ENCODE measurements around the gene PHRF1. TPM values are rescaled to one million over a fixed set of nuclear protein-coding genes. Genes with fewer than 3 reads are reported as not detected.

PHRF1 gene
- total RNA-seq, 1 experiment from 2014 or later: 43.9 TPM

DNA sequence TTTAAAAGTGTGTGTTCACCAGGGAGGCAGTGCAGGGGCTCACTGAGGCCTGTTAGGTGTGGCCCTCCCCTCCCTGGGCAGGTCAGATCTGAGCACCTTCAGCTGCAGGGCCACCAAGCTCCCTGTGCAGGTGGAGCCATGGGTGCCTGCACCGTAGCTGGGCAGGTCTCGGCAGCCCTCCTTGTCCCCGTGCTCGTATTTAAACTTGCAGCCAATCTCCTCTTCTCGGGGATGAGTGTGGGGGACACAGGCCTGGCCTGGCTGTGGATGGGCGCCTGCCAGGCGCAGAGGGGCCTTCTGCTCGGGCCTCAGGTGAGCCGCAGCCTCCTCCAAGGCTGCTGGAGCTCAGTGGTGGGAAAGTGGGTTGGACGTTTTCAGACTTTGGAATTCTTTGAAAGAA is 19.1 kb downstream of the PHRF1 start:
- peaks cover 94% of the 10 kb centered on the region for H3K36me3 Mint-ChIP-seq (ENCODE audit: insufficient read depth, unreplicated experiment)
- H3K4me1 ChIP-seq: no peaks in the 10 kb centered on the region
- H3K4me3 Mint-ChIP-seq (ENCODE audit: unreplicated experiment): no peak overlapping the region
- CTCF ChIA-PET: no interaction called here
- H3K4me3 ChIP-seq (ENCODE audit: low read depth, low read length): no peak overlapping the region
- TF ChIP-seq, protein P1, sequence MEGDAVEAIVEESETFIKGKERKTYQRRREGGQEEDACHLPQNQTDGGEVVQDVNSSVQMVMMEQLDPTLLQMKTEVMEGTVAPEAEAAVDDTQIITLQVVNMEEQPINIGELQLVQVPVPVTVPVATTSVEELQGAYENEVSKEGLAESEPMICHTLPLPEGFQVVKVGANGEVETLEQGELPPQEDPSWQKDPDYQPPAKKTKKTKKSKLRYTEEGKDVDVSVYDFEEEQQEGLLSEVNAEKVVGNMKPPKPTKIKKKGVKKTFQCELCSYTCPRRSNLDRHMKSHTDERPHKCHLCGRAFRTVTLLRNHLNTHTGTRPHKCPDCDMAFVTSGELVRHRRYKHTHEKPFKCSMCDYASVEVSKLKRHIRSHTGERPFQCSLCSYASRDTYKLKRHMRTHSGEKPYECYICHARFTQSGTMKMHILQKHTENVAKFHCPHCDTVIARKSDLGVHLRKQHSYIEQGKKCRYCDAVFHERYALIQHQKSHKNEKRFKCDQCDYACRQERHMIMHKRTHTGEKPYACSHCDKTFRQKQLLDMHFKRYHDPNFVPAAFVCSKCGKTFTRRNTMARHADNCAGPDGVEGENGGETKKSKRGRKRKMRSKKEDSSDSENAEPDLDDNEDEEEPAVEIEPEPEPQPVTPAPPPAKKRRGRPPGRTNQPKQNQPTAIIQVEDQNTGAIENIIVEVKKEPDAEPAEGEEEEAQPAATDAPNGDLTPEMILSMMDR (IDR thresholded peaks at IDR 0.05; ENCODE audit: insufficient read depth in 1 of 2, low read depth in 1 of 2, low read length in 1 of 2, severe bottlenecking in 1 of 2, unreplicated experiment in 1 of 2): no peak
- no peaks in the 10 kb centered on the region for H3K9me3 ChIP-seq
- no peaks in the 10 kb centered on the region for H3K27me3 ChIP-seq (replicated peaks; ENCODE audit: control insufficient read depth, insufficient read depth, low read length)
- no peaks in the 10 kb centered on the region for H3K9me3 Mint-ChIP-seq (ENCODE audit: unreplicated experiment)
- H3K27me3 Mint-ChIP-seq (ENCODE audit: insufficient read depth, unreplicated experiment): no peaks in the 10 kb centered on the region
- POLR2A ChIA-PET: no interaction called here
- H3K27ac Mint-ChIP-seq (ENCODE audit: unreplicated experiment): no peak overlapping the region
- H3K4me1 Mint-ChIP-seq (ENCODE audit: low read depth, unreplicated experiment): no peaks in the 10 kb centered on the region
- intact Hi-C loops (cut with micrococcal nuclease; ENCODE audit: unreplicated experiment): no loop called here
- no TSS peak for BruUV-seq (replicated peaks)
- no peak for DNase-seq
- H3K36me3 ChIP-seq (ENCODE audit: control insufficient read depth, insufficient read depth, low read length): peaks cover 4% of the 10 kb centered on the region

DNA sequence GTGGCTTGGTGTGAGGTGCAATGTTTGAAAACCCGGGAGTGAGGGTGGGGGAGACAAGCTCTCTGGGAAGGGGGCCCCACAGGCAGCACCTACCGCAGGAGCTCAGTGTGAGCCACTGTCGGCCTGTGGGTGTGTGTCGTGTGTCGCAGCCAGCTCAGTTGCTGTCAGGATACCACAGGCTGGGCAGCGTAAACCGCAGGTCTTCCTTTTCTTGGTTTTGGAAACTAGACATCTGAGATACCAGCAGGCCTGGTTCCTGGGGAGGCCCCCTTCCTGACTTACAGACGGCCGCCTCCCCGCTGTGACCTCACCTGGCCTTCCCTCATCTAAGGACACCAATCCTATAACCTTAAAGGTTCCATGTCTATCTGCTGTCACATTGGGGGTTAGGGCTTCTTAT is 20.1 kb downstream of the PHRF1 start:
- Mint-ChIP-seq H3K36me3 (ENCODE audit: insufficient read depth, unreplicated experiment) (peaks cover 93% of the 10 kb centered on the region), H3K27me3 (ENCODE audit: insufficient read depth, unreplicated experiment) (no peaks in the 10 kb centered on the region), H3K4me3 (ENCODE audit: unreplicated experiment) (no peak overlapping the region), H3K4me1 (ENCODE audit: low read depth, unreplicated experiment) (no peaks in the 10 kb centered on the region), H3K9me3 (ENCODE audit: unreplicated experiment) (no peaks in the 10 kb centered on the region), H3K27ac (ENCODE audit: unreplicated experiment) (peak overlapping the region; percentile 42)
- H3K27me3 ChIP-seq (replicated peaks; ENCODE audit: control insufficient read depth, insufficient read depth, low read length): no peaks in the 10 kb centered on the region
- no peak for DNase-seq
- peaks cover 4% of the 10 kb centered on the region for H3K36me3 ChIP-seq (ENCODE audit: control insufficient read depth, insufficient read depth, low read length)
- no peak overlapping the region for H3K4me3 ChIP-seq (ENCODE audit: low read depth, low read length)
- no peaks in the 10 kb centered on the region for H3K4me1 ChIP-seq
- no peaks in the 10 kb centered on the region for H3K9me3 ChIP-seq
- TF ChIP-seq, protein P1 (IDR thresholded peaks at IDR 0.05; ENCODE audit: insufficient read depth in 1 of 2, low read depth in 1 of 2, low read length in 1 of 2, severe bottlenecking in 1 of 2, unreplicated experiment in 1 of 2): no peak
- intact Hi-C loops (cut with micrococcal nuclease; ENCODE audit: unreplicated experiment): no loop called here
- ChIA-PET CTCF (no interaction called here), POLR2A (no interaction called here)
- no TSS peak for BruUV-seq (replicated peaks)

DNA sequence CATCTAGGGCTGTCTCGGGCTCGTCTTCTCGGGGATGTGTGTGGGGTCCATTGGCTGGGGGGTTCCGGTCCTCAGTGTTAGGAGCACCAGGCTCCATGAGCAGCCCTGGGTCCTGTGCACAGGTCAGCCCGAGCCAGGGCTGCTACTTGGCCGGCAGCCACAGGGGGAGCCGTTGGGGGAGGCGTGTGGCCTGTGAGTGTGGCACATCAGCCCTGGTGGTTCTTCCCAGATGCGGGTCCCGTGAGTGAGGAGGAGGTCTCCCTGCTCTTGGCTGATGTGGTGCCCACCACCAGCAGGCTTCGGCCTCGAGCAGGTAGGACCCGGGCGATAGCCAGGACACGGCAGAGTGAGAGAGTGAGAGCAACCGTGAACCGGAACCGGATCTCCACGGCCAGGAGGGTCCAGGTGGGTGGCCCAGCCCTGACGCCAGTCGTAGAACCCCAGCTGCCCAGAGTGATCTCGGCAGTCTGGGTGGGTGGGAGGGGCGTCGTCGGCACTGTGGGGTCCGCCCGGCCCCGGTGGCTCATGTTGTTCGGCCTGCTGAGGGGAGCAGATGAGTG is 21.0 kb downstream of the PHRF1 start:
- intact Hi-C loops (cut with micrococcal nuclease; ENCODE audit: unreplicated experiment): no loop called here
- ChIA-PET CTCF (no interaction called here), POLR2A (no interaction called here)
- Histone ChIP-seq H3K27me3 (replicated peaks; ENCODE audit: control insufficient read depth, insufficient read depth, low read length) (no peaks in the 10 kb centered on the region), H3K4me1 (no peaks in the 10 kb centered on the region), H3K4me3 (ENCODE audit: low read depth, low read length) (no peak overlapping the region), H3K36me3 (ENCODE audit: control insufficient read depth, insufficient read depth, low read length) (peaks cover 4% of the 10 kb centered on the region), H3K9me3 (no peaks in the 10 kb centered on the region)
- no TSS peak for BruUV-seq (replicated peaks)
- TF ChIP-seq, protein P1 (IDR thresholded peaks at IDR 0.05; ENCODE audit: insufficient read depth in 1 of 2, low read depth in 1 of 2, low read length in 1 of 2, severe bottlenecking in 1 of 2, unreplicated experiment in 1 of 2): peak in 1 of 2 experiments; percentile 26
- H3K4me1 Mint-ChIP-seq (ENCODE audit: low read depth, unreplicated experiment): no peaks in the 10 kb centered on the region
- no peaks in the 10 kb centered on the region for H3K27me3 Mint-ChIP-seq (ENCODE audit: insufficient read depth, unreplicated experiment)
- no peaks in the 10 kb centered on the region for H3K9me3 Mint-ChIP-seq (ENCODE audit: unreplicated experiment)
- H3K36me3 Mint-ChIP-seq (ENCODE audit: insufficient read depth, unreplicated experiment): peaks cover 93% of the 10 kb centered on the region
- peak in 1 of 2 experiments; percentile 36 for DNase-seq
- peak overlapping the region; percentile 42 for H3K27ac Mint-ChIP-seq (ENCODE audit: unreplicated experiment)
- no peak overlapping the region for H3K4me3 Mint-ChIP-seq (ENCODE audit: unreplicated experiment)

Measured in Caco-2 (cell line).